IPS-NIHi11 (cell line): ENCODE measurements around the gene CCDC141.

Experiments used
- DNase-seq: peaks from one replicate; pipeline ENCODE4 v3.0.0; 2012; ENCODE audit warnings: mixed read lengths, low spot score

The CCDC141 gene

DNA sequence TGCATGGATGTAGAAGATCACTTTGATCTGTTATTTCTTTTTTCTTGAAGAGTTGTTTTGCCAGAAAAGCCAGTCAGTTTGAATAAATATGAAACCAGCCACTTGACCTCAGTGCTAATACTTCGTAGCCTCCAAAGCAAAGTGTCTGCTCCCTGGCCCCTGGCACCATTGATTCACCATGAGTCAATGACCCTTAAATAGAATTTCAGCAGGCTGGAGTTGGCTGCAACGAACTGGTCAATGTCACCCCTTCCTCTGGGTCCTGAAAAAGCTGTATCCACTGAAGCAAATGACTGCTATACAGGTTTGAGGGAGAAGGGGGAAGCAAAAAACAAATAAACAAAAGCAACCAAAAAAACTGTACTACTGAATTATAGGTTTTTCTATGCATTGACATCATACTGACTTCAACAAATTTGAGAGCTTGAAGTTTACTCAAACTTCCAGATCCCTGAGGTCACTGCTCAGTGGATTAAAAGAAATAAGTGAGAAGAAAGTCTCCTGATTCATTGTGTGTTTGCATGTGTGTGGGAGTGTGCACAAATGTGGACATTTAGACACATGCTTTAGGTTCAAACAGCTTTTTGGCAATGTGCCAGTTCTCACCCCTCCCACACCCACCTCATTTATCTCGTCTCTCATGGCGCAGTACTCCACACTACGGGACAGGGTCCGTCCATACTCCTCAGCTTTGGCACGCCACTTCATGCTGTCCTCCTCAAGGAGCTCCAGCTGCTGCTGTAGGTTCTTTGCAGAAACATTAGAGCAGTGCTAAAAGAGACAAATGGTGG is 184.6 kb downstream of the CCDC141 start:
- DNase-seq, result no peak

DNA sequence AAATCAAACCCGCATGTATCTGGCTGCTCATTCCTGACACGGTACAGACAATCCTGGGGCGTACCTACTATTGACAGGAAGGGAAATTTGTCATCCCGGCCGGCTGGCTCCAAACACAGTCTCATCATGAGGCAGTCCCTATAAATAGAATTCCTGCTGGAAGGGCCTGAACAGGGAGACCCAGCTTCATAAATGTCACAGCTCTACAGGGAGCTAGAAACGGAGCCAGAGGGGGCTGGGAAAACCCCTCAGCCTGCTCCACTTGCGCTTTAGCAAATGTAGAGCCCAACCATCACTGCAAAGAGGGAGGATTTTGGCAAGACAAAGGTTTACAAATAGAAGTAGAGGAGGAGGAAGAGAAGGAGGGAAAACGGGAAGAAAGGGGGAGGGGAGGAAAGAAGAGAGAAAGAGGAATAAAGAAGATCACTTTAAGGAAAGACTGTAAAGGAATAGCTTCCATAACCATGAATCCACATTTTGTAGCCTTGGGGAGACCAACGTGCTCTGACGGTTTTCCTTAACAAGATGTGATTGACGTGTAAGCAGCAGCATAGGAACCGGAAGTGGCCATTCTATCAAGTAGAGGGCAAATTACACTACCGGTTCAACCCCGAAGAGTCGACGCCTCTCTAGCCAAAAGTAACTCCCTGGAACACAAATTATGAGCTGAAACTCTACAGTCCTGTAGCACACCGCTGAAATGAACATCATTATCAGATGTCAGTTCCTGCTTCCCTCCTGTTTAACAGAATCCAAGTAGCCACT is 185.9 kb downstream of the CCDC141 start:
- DNase-seq, result no peak

DNA sequence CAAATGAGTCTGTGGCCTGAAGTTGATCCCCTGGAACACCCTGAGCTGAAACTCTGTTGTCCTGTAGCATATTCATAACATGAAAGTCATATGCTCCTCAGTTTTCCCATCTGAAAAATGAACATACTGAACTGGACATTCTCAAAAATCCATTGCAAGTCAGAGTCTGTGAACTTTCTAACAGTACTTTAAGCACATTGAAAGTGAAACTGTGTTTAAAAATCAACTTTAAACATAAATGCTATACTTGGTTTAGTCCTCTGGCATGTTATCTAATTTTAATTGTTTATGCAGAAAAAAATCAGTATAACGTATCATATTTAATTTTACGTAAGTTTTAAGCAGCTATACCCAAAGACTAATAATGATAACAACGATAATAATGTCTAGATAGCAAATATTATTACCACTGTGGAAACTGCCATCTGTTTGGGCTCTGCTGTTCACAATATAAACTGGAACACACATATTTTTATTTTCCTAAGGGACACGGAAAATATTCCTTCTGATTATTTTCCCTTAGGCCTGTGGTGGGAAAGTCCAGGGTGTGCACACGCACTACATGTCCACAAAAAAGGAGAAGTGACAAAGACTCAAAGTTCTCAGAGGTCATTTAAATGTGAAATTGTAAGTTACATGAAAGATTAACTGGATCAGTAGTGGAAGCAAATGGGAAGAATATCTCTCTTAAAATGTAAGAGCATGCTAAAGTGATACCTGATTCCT is 186.6 kb downstream of the CCDC141 start:
- DNase-seq, result no peak

DNA sequence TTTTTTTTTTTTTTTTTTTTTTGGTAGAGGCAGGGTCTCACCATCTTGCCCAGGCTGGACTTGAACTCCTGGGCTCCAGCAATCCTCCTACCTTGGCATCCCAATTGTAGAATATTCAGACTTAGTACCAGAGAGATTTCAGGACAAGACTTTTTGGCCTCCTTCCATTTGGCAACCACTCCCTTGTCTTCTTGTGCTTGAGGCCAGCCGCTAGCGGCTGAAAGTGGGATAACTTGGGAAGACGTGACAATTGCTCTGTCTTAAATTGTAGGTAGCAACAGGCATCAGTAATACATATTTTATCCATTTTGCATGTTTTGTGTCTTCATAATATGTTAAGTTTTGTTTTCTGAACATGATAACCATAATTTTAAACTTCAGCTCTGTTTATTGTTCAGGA is 189.4 kb downstream of the CCDC141 start:
- no peak for DNase-seq

DNA sequence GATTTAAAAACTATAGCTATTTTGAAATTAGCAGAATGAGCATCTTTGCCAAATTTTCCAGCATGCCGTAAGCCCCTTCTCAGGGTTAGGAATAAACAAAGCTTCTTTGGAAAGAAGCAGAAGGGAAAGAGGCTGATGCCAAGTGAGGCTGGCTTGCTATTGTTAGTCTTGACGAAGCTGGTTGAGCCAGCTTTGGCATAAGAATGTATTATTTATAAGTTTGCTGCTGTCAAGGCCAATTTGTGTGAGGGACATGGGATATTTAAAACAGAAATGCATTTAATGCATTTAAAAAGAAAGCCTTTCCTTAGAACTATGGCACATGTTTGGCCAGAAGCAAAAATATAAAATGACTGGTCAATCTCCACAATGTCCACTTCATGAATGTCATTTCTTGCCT is 190.2 kb downstream of the CCDC141 start:
- DNase-seq, result no peak

DNA sequence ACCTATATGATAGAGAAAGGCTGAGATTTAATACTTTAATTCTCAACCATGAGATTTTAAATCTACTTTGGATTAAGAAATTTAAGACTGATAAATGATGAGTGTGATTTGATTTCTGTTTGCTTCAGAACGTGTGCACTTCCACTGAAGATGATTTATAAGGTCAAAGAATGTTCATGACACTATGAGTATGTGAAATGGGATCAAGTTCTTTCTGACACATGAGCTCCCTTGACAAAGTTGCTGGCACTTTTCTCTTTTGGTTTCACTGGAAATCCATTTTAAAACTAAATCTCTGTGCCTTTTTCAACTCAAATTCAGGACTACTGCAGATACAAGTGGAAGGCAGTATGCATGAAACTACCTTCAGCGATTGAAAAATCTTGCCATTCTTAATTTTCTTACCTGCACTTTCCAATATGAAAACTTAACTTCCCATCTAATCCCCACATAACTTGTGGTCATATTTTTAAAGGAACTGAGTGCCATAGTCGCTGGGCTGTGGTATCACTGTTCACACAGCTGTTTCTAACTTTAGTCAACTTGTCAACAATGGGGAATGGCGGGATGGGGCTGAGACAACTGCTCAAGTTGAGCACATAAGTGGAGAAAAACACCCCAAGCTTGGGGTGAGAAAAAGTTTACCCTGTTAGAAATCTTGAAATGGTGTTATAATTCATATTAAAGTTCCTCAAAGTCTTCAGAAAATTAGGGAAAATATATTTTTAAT is 190.9 kb downstream of the CCDC141 start:
- DNase-seq, result no peak

DNA sequence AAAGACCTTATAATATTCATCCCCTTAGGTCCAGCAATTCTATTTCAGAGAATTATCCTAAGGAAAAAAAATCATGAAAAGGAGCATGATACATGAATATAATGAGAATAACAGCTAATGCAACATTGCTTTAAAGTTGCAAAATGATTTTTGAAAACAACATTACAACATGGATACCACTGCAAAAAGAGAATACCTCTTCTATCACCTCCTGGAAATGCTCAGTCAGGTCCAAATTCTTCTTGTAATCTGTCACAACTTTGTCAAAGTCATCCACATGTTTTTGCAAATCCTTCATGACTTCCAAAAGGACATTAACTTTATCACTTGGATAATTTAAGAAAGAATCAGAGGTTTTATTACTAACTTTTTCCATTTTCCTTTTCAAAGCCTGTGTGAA is 194.8 kb downstream of the CCDC141 start:
- no peak for DNase-seq

DNA sequence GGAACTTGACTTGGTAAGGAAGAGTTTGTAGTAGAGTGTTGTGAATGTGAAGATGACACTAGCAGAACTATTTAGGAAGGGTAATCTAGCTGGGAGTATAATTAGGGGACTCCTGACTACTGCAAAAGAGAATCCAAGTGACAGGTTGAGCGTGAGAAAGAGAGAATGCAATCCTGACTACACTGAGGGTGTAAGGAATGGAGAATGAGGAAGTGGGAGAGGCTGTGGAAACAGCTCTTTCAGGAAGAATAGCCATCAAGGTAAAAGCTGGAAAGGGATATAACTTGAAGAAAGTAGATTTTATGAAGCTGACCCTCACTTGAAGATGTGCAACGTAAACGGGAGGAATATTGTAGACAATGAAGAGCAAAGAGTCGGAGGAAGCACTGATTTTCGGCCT is 201.6 kb downstream of the CCDC141 start:
- DNase-seq, result no peak

DNA sequence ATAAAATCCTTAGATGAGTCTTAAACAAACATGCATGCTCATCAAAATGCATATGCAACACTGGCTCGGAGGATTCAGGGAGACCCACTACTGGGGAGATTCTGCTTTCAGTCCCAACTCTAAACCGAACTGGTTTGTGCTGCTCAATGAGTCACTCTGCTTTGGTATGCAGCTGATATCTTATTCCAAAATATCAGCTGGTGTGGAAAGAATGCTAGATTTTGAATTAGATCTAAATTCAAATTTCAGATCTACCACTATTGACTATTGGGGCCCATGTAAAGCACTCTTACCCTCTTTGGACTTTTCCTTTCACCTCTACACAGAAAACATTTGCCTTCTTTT is 203.5 kb downstream of the CCDC141 start:
- DNase-seq, result no peak

DNA sequence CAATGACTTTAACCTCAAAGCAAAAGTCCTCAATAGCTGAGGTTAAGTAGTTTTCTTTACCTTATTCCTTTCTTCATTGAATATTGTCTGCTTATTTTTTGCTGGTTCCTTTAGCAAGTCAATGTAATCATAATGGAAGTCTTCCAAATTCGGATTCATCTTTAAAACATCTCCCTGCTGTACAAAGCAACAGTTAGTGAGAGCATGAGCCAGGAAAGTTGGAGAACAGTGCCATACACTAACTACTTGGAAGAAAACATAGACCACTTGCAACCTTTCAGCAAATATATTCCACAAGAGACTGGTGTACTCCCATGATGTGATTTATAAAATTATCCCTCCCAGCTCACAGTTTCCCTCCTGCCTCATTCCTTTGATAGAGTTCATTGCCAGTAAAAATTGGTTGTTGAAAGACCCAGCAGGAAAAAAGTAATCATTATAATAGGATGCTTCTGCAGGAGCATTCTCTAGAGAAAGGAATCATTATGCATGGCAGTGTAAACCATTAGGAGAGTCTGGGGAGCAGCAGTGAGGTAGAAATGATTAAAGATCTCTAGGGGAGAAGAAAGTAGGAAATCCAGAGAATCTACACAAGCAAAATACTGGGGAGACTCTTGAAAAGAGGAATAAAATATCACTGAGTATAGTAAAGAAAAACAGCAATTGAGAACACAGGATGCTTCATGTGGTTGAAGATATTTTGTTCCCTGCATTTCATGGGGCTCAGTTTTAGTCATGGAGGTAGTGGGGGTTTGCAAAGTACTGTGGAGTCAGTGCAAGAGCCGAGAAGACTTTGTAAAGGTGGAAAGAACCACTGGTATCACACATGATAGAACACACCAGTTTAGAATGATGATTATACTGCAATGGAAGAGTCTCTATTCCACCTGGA is 204.1 kb downstream of the CCDC141 start:
- no peak for DNase-seq

DNA sequence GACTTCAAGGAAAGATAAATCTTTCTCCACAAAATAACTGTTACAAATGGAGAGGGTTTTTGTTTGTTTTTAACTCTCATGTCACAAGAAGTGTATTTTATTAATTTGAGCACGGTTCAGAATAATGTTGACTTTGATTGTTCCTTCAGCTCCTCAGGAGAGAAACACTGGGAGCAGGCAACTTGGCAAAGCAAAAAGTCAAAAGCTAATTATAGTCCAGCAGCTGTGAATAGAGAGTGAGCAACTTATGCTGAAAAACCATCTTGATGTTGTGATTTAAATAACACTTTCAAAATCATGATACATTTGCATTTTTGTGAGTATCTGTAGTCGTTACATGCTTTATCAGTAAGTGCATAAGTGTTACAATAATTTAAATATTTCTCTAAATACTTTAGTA is 205.2 kb downstream of the CCDC141 start:
- no peak for DNase-seq

DNA sequence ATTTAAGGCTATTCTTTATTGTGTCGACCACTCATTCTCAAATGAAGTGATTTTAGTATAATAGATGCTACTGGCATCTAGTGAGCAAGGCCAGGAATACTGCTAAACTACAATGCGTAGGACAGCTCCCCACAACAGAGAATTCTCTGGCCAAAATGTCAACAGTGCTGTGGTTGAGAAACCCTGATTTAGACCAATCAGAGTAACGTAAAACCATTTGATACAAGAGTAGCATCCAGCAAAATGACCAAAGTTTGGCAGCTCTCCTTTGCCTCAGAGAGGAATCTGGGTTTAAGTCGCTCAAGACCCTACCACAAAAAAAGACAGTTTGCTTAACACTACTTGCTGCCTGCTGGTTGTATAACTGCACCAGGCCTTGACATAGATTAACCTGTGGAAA is 205.7 kb downstream of the CCDC141 start:
- no peak for DNase-seq

DNA sequence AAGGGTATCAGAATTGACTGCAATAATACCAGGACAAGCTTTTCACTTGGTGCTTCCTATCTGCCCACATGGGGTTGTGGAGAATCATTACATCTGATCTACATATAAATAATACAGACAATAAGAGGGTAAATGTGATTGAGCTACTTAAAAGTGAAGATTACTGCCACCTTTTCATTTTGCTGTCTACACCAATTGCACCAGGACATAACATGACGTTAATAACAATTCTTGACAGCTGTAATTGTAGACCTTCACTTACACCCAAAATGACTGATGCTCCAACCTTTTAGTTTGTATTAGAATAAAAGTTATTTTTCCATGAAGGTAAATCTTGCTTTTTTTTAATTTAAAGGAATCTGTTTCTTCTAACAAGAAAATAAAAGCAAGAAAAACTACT is 206.2 kb downstream of the CCDC141 start:
- DNase-seq, result no peak

DNA sequence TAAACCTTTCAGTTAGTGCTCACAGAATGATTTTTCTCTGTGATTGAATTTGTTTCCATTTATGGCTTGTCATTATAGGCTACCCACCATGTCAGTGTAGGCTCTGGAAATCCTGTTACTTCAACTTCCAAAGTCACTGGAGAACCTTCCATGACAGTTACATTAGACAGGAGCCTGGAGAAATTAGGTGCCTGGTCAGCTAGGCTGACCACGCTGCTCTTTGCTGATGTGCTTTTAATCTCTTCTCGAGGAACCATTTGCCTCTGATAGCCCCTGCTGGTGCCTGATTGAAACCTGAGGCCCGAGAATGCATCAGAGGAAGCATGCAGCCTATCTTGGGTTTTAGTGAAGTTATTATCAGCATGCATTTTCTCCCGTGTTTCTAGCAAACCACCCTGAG is 213.1 kb downstream of the CCDC141 start:
- no peak for DNase-seq

DNA sequence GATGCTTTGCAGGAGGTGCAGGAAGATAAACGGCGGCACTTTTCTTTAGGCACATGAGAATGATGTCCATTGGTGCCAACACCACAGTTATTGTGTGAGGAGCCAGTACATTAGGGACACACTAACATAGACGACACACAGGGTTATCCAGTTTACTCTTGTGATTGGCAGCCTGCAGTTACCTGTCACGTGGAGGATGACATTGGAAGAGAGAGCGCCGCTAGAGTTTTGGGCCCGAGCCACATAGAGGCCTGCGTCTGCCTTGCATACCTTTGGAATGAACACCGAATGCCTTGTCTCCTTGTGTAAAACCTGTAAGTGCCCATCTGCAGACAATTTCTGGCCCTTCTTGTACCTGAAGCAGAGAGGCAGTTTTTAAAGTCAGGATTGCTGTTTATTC is 215.9 kb downstream of the CCDC141 start:
- DNase-seq, result no peak

DNA sequence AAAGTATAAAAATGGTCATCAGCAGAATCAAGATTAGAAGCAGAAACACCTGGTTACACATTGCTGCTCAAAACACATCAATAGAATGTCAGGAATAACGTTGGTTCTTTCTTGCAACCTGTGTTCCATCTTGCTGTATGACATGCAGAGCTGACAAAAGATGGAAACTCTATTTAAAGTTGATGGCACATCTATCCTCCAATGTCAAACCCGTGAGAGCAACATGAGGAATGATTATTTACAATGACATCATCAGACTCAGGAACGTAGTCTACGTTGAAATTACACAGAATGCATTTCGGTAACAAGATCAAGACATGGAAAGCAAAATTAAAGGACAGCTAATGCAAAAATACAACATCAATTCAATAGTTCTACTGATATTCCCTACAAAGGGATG is 216.6 kb downstream of the CCDC141 start:
- DNase-seq, result no peak

DNA sequence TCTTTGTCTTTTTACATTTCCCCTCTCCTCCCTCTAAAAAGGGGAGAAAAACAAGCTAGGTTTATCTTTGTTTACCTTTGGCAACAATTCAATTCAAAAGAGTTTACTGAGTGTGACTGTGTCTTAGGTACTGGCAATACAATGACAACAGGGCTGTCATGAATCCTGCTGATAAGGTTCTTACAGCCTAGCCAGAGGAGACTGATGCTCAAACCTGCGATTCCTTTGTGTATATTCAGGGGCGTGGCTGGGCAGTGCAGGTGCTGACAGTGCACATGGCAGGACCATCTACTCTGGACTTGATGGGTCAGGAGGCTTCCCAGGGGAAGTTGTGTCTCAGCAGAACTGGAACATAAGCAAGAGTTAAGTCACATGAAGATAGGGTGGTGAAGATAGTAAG is 219.5 kb downstream of the CCDC141 start:
- no peak for DNase-seq

DNA sequence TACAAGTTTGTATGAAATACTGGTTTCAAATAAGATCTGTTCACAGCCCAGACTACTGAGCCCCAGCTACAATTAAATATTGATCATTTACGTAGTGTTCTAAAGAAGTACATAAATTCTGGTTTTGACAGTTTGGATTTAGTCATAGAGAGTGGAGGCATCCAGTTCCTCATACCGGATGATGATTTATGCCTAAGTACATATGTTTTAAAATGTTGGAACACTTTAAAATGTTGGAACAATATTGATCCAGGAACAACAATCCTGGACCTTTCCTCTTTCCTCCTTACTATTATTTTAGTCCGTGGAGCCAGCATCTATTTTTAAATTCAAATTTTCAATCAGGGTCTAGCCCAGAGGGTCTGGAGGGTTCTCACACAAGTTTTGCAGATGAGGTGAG is 220.0 kb downstream of the CCDC141 start:
- no peak for DNase-seq

DNA sequence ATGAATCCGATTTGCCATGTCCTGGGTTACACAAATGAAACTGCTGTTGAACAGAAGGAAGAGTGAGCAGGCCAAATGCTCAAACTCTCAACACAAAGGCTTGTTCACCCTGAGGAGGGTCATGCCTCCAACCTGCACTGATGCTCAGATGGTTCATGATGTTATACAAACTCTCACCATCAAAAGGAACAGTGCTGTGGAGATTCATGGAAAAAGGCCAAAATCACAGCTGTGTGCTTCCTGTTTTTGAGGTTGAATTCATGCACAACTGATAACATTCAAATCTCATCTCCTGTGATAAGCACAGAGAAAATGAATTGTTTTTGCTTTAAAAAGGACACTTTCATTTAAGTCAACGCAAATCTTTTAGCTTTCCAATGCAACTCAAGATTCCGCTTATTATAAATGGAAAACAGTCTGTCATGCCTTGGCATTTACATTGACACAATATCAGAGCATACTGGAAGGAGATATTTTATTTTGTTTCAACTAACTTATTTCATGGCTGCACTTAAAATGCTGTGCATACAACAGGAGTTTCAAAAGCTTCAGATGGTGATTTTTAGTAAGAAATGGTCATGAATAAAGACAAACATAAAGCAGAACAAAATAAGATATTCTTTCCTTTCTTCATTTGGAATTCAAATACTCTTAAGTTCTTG is 220.5 kb downstream of the CCDC141 start:
- DNase-seq, result no peak

DNA sequence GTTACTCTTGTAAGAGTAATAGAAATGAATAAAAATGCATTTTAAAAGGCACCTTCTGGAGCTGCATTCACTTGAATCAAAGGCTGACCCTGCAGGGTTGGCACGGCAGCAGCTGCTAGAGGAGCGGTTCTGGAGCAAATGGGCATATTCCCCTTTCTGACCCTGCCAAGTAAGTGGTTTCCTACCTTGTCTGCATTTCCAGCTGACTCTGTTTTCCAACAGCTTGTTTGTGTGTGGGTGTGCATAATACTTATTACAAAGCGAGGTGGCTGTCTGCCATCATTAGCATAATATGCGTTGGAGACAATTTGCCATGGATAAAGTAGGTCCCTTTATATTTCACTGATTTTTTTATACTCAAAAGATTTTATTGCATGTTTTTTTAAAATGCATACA is 221.5 kb downstream of the CCDC141 start:
- no peak for DNase-seq
